Dermis microvascular lymphatic vessel endothelial cell (primary cell): ENCODE results near the gene NEURL4. TPM values are rescaled to one million over a fixed set of nuclear protein-coding genes. Genes with fewer than 3 reads are reported as not detected.
"Not testable (repeated sequence)": the region's sequence is repeated elsewhere in the genome, so short reads cannot be mapped to it uniquely, and the experiment has no call there.

Source experiments
- DNase-seq, 2 donors: peaks; one replicate each; pipeline versions ENCODE4 v3.0.0 to v3.0.0-alpha.2; 2010; ENCODE audit warnings: low read depth in 2 of 2
- total RNA-seq: library from RNA; depleted of rRNA; stranded (reverse); fragments of >200 nt; gene quantifications from 2 replicates; pipeline ENCODE4 v1.2.1, GENCODE V29; 2014

NEURL4 gene
- 9.1 and 15.0 TPM in 2 replicates for total RNA-seq

DNA sequence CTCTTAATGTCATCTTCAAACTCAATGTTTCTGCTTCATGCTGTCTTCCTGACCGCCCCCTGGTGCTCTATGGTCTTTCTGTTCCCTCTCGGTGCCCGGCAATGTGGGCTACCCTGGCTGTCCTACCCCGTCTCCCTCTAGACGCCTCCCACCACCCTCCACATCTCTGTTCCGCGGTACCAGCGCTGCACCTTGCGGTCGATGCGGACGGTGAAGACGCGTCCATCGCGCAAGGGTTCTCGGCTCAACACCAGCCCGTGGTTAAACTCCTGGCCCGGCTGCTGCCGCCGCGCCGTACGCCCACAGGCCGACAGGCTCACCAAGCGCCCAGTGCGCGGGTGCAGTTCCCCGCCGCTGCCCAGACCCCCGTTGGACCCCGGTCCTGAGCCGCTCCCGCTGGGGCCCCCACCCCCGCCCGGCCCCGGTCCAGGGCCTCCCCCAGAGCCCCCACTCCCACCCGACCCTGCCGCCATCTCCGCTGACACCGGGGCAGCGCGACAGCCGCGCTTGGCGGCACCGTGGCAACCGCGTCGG lies at the start of gene NEURL4:
NEURL4 (minus strand) TSS at position 496 of the 534 bp plus-strand sequence; CDS start at position 473, 23 bp downstream.
- no peak for DNase-seq

DNA sequence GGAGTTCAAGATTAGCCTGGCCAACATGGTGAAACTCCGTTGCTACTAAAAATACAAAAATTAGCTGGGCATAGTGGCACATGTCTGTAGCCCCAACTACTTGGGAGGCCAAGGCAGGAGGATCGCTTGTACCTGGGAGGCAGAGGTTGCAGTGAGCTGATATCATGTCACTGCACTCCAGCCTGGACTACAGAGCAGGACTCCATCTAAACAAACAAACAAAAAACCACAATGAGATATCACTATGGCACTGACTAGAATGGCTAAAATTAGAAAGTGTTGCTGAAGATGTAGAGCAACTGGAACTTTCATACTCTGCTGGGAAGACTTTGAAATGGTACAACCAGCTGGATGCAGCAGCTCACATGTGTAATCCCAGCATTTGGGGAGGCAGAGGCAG lies 45.2 kb upstream of the NEURL4 start:
- DNase-seq, result no peak

- no peak for DNase-seq
Observed at GRCh38 chr17:7370853-7371252, 41.7 kb upstream of the NEURL4 start.

DNA sequence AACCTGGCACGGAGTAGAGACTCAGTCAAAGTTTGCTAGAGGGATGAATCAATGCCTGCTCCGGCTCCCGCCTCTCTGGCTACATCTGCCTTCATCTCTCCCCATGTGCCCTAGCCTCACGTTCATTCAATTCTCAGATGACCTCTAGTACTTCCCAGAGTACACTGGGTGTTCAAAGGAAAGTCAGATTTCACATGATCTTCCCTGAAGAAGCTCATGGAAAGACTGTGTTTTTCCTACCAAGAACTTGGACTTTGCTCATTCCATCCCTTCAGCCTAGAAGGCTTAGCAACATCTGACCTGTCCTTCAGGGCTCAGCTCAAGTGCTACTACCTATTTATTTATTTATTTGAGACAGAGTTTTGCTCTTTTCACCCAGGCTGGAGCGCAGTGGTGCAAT lies 40.7 kb upstream of the NEURL4 start:
- no peak for DNase-seq

GRCh38 chr17:7368599-7368994 lies 39.5 kb upstream of the NEURL4 start:
- not testable (repeated sequence) for DNase-seq

DNA sequence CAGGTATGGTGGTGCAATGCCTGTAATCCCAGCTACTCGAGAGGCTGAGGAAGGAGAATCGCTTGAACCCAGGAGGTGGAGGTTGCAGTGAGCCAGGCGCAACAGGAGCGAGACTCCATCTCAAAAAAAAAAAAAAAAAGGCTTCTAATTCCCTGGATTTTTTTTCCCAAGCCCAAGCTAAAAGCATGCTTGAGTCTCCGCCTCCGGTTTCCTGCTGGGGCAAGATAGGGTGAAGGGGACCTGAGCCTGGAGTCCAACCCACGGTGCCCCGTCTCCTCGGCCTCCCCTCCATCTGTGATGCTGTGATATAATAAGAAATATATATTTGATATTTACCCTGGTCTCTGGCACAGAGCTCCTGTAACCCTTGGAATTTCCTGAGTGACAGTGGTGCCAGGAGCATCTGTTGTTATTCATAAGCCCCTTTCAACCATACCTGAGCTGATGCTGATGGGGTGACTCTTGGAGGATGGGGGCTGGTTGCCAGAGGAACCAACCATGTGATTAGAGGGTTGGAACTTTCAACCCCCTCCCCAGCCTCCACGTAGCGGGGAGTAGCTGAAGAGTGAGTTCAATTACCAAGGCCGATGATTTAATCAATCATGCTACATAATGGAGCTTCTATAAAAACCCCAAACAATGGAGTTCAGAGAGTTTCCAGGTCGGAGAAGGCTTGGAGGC lies 38.9 kb upstream of the NEURL4 start:
- no peak for DNase-seq

- DNase-seq, result no peak
Observed at GRCh38 chr17:7367083-7367482, 37.9 kb upstream of the NEURL4 start.

GRCh38 chr17:7365963-7366362 lies 36.8 kb upstream of the NEURL4 start:
- DNase-seq, result not testable (repeated sequence)

GRCh38 chr17:7363311-7363710 lies 34.2 kb upstream of the NEURL4 start:
- no peak for DNase-seq

GRCh38 chr17:7361906-7362305 lies 32.8 kb upstream of the NEURL4 start:
- DNase-seq, result no peak

DNA sequence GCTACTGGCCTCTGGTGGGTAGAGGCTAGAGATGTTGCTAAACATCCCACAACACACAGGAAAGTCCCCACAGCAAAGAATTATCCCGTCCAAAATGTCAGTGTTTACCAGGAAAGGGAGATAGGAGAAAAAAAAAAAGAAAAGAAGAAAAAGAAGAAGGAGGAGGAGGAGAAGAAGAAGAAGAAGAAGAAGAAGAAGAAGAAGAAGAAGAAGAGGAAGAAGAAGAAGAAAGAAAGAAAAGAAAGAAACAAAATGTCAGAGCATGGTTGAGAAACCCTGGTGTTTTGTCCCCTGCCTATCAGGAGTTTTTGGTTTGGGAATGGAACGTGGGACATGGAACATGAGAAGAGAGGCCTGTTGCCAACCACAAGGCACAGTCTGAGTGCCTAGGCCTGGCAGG lies 28.2 kb upstream of the NEURL4 start:
- DNase-seq, result no peak

- no peak for DNase-seq
Observed at GRCh38 chr17:7356756-7357155, 27.6 kb upstream of the NEURL4 start.

DNA sequence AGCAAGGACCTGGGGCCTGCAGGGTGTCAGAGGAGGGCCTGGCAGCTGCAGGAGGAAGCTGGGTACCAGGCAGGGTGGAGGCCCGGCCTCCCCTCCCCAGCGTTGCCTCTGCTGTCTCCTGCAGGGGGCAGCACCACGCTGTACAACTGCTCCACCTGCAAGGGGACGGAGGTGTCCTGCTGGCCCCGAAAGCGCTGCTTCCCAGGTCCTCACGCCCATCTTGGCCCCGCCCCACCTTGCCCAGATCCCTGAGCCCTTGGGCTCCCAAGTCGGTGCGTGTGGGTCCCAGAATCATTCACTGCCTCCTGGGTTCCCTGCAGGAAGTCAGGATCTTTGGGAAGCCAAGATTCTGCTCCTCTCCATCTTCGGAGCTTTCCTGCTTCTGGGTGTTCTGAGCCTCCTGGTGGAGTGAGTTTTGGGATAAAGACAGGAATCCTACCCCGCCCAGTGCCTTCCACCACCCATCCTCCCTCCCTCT lies 27.0 kb upstream of the NEURL4 start:
- DNase-seq, result peak; percentile 64 to 74

- DNase-seq, result no peak
Observed at GRCh38 chr17:7355573-7355972, 26.4 kb upstream of the NEURL4 start.

GRCh38 chr17:7355053-7355452 lies 25.9 kb upstream of the NEURL4 start, which contains the start of gene TMEM95:
Gene TMEM95 (plus strand): TSS chr17:7355156. CDS start chr17:7355205, 49 bp downstream.
- no peak for DNase-seq

- no peak for DNase-seq
Observed at GRCh38 chr17:7354262-7354843, 25.2 kb upstream of the NEURL4 start.

DNA sequence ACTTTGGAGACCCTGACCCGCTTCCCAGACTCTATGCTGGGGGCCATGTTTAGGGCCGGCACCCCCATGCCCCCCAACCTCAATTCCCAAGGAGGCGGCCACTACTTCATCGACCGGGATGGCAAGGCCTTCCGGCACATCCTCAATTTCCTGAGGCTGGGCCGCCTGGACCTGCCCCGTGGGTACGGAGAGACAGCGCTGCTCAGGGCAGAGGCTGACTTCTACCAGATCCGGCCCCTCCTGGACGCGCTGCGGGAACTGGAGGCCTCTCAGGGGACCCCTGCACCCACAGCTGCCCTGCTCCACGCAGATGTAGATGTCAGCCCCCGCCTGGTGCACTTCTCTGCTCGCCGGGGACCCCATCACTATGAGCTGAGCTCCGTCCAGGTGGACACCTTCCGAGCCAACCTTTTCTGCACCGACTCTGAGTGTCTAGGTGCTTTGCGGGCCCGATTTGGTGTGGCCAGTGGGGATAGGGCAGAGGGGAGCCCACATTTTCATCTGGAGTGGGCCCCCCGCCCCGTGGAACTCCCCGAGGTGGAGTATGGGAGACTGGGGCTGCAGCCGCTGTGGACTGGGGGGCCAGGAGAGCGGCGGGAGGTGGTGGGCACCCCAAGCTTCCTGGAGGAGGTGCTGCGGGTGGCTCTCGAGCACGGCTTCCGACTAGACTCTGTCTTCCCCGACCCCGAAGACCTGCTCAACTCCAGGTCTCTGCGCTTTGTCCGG lies 23.9 kb upstream of the NEURL4 start:
- no peak for DNase-seq

DNA sequence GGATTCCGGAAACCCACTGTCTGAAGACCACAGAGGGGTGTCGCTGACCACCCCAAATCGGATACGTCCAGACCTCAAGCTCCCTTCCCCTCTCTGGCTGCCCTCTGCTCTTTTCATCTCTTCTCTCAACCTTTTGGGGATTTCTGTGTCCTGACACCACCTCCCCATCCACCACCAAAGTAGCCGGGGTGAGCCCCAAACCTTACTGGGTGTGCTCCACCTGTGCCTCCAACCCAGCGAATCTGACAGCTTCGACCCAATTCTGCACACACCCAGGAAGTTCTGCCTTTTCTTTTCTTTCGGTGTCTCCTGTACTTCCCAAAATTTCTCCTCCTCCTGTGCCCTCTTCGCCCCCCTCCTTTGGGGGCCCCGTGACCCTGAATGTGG lies 23.4 kb upstream of the NEURL4 start:
- no peak for DNase-seq

- DNase-seq, result peak in 1 of 2 donors; percentile 75
Observed at GRCh38 chr17:7351665-7352502, 22.7 kb upstream of the NEURL4 start, which contains the start of gene KCTD11. Gene KCTD11 (plus strand): TSS chr17:7352162.

GRCh38 chr17:7348478-7349242 lies 19.5 kb upstream of the NEURL4 start:
- no peak for DNase-seq
